ENCODE results near the gene MBP. TPM values are rescaled to one million over a fixed set of nuclear protein-coding genes. Genes with fewer than 3 reads are reported as not detected.

Gene MBP
- total RNA-seq, 1 experiment from 2014 or later: not detected

DNA sequence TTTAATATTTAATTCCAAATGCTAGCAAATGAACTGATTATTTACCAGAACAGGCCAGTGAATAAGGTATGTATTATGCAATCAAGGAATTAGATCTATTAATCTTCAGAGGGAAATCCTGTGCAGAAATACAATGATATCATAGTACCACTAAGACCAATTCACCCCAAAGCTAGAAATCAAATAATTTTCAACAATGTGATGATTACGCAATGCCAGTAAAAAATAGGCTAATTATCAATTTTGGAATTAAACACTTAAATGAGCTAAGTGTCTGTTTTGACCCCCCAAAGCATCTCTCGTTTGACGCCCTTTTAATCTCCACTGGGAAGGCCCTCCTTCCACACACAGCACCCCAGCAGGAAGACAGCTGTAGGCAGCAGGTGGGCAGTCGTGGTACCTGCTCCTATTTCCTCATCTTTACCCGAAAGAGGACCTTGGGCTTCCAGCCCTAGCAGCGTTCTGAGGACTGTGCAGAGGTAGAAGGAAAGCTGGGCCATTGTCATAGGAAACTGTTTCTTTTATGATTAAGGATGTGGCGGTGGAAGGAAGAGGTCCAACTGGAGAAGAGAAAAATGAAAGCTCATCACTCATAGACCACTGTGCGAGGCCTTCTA is 84.7 kb downstream of the MBP start:
- H3K9me3 ChIP-seq (ENCODE audit: low read depth, low read length, poor library complexity, severe bottlenecking): no peaks in the 10 kb centered on the region
- no peak overlapping the region for H3K27ac ChIP-seq (ENCODE audit: low read depth, low read length, poor library complexity, severe bottlenecking)
- TF ChIP-seq EZH2 (IDR thresholded peaks at IDR 0.05; ENCODE audit: borderline replicate concordance, low read depth, low read length, poor library complexity, severe bottlenecking): no peak
- TF ChIP-seq, protein P1, sequence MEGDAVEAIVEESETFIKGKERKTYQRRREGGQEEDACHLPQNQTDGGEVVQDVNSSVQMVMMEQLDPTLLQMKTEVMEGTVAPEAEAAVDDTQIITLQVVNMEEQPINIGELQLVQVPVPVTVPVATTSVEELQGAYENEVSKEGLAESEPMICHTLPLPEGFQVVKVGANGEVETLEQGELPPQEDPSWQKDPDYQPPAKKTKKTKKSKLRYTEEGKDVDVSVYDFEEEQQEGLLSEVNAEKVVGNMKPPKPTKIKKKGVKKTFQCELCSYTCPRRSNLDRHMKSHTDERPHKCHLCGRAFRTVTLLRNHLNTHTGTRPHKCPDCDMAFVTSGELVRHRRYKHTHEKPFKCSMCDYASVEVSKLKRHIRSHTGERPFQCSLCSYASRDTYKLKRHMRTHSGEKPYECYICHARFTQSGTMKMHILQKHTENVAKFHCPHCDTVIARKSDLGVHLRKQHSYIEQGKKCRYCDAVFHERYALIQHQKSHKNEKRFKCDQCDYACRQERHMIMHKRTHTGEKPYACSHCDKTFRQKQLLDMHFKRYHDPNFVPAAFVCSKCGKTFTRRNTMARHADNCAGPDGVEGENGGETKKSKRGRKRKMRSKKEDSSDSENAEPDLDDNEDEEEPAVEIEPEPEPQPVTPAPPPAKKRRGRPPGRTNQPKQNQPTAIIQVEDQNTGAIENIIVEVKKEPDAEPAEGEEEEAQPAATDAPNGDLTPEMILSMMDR (conservative IDR thresholded peaks at IDR 0.05; ENCODE audit: low read depth, low read length): no peak
- DNase-seq (ENCODE audit: low spot score): no peak
- intact Hi-C loops (cut with micrococcal nuclease; ENCODE audit: unreplicated experiment): no loop called here
- CTCF ChIA-PET: no interaction called here
- H3K27me3 ChIP-seq (replicated peaks; ENCODE audit: insufficient read depth, low read depth, low read length, poor library complexity): no peaks in the 10 kb centered on the region
- H3K4me1 ChIP-seq (ENCODE audit: insufficient read depth, low read length, poor library complexity, severe bottlenecking): no peaks in the 10 kb centered on the region
- no TSS peak for BruUV-seq (replicated peaks)
- H3K36me3 ChIP-seq (ENCODE audit: insufficient read depth, low read length, poor library complexity, severe bottlenecking): no peaks in the 10 kb centered on the region
- POLR2A ChIA-PET (ENCODE audit: low non-redundant PET): no interaction called here
- no peak overlapping the region for H3K4me3 ChIP-seq (ENCODE audit: low read depth, low read length, poor library complexity, severe bottlenecking)

DNA sequence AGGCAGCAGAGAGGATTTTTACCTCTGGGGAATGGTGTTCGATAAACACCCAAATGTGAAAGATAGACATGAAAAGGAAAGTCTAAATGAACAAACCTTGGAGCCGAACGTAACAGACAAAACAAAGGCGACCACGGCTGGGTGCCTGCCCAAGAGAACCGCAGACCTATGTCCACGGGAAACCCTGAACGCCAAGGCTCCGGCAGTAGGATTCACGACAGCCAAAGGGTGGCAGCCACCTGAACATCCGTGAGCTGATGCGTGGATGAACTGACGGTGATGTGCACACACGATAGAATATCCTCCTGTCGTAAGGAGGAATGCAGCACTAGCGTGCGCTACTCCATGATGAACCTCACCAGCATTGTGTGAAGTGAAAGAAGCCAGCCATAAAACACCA is 85.6 kb downstream of the MBP start:
- no peak for DNase-seq (ENCODE audit: low spot score)
- intact Hi-C loops (cut with micrococcal nuclease; ENCODE audit: unreplicated experiment): no loop called here
- Histone ChIP-seq H3K36me3 (ENCODE audit: insufficient read depth, low read length, poor library complexity, severe bottlenecking) (no peaks in the 10 kb centered on the region), H3K4me1 (ENCODE audit: insufficient read depth, low read length, poor library complexity, severe bottlenecking) (no peaks in the 10 kb centered on the region), H3K9me3 (ENCODE audit: low read depth, low read length, poor library complexity, severe bottlenecking) (no peaks in the 10 kb centered on the region), H3K4me3 (ENCODE audit: low read depth, low read length, poor library complexity, severe bottlenecking) (no peak overlapping the region), H3K27me3 (replicated peaks; ENCODE audit: insufficient read depth, low read depth, low read length, poor library complexity) (no peaks in the 10 kb centered on the region), H3K27ac (ENCODE audit: low read depth, low read length, poor library complexity, severe bottlenecking) (no peak overlapping the region)
- TF ChIP-seq EZH2 (IDR thresholded peaks at IDR 0.05; ENCODE audit: borderline replicate concordance, low read depth, low read length, poor library complexity, severe bottlenecking): no peak
- TF ChIP-seq, protein P1 (conservative IDR thresholded peaks at IDR 0.05; ENCODE audit: low read depth, low read length): no peak
- ChIA-PET POLR2A (ENCODE audit: low non-redundant PET) (no interaction called here), CTCF (no interaction called here)
- no TSS peak for BruUV-seq (replicated peaks)

GRCh38 chr18:77046409-77046808 is 86.2 kb downstream of the MBP start:
- ChIA-PET POLR2A (ENCODE audit: low non-redundant PET) (no interaction called here), CTCF (no interaction called here)
- Histone ChIP-seq H3K4me1 (ENCODE audit: insufficient read depth, low read length, poor library complexity, severe bottlenecking) (no peaks in the 10 kb centered on the region), H3K27me3 (replicated peaks; ENCODE audit: insufficient read depth, low read depth, low read length, poor library complexity) (no peaks in the 10 kb centered on the region), H3K4me3 (ENCODE audit: low read depth, low read length, poor library complexity, severe bottlenecking) (no peak overlapping the region), H3K27ac (ENCODE audit: low read depth, low read length, poor library complexity, severe bottlenecking) (no peak overlapping the region), H3K9me3 (ENCODE audit: low read depth, low read length, poor library complexity, severe bottlenecking) (no peaks in the 10 kb centered on the region), H3K36me3 (ENCODE audit: insufficient read depth, low read length, poor library complexity, severe bottlenecking) (no peaks in the 10 kb centered on the region)
- intact Hi-C loops (cut with micrococcal nuclease; ENCODE audit: unreplicated experiment): no loop called here
- TF ChIP-seq EZH2 (IDR thresholded peaks at IDR 0.05; ENCODE audit: borderline replicate concordance, low read depth, low read length, poor library complexity, severe bottlenecking): no peak
- TF ChIP-seq, protein P1 (conservative IDR thresholded peaks at IDR 0.05; ENCODE audit: low read depth, low read length): no peak
- DNase-seq (ENCODE audit: low spot score): no peak
- no TSS peak for BruUV-seq (replicated peaks)
